HG02610 (cell line): ENCODE results near the gene XRCC2.
"Not testable (repeated sequence)": the region's sequence is repeated elsewhere in the genome, so short reads cannot be mapped to it uniquely, and the experiment has no call there.

Experiments
- ATAC-seq: cut with Tn5 transposase; IDR thresholded peaks from one replicate; pipeline ENCODE4 v1.9.1; 2021; ENCODE audit warnings: mild to moderate bottlenecking, moderate library complexity; ENCODE audit not compliant: unreplicated experiment

XRCC2 gene

GRCh38 chr7:152675759-152676636, at the start of gene XRCC2:
TSS of gene XRCC2 (minus strand) at chr7:152676141. CDS start at chr7:152676079, 62 bp downstream.
- ATAC-seq = peak; percentile 84

- ATAC-seq = no peak
Observed at GRCh38 chr7:152723364-152723763, 47.4 kb upstream of the XRCC2 start.

- not testable (repeated sequence) for ATAC-seq
Observed at GRCh38 chr7:152712412-152713042, 36.6 kb upstream of the XRCC2 start.

GRCh38 chr7:152711444-152711944, 35.6 kb upstream of the XRCC2 start:
- ATAC-seq = no peak

- no peak for ATAC-seq
Observed at GRCh38 chr7:152710153-152710442, 34.2 kb upstream of the XRCC2 start.

- no peak for ATAC-seq
Observed at GRCh38 chr7:152709287-152710152, 33.6 kb upstream of the XRCC2 start.

- ATAC-seq = no peak
Observed at GRCh38 chr7:152704796-152705384, 28.9 kb upstream of the XRCC2 start.

- ATAC-seq = no peak
Observed at GRCh38 chr7:152699079-152699478, 23.1 kb upstream of the XRCC2 start.

GRCh38 chr7:152697268-152697974, 21.5 kb upstream of the XRCC2 start:
- not testable (repeated sequence) for ATAC-seq

GRCh38 chr7:152692196-152692595, 16.3 kb upstream of the XRCC2 start:
- ATAC-seq = not testable (repeated sequence)

- ATAC-seq = no peak
Observed at GRCh38 chr7:152683297-152683696, 7.4 kb upstream of the XRCC2 start.

- no peak for ATAC-seq
Observed at GRCh38 chr7:152677808-152678670, 2.1 kb upstream of the XRCC2 start.

- ATAC-seq = peak; percentile 25
Observed at GRCh38 chr7:152674860-152675758, 832 bp downstream of the XRCC2 start.

- ATAC-seq = no peak
Observed at GRCh38 chr7:152673897-152674296, 2.0 kb downstream of the XRCC2 start.

- ATAC-seq = no peak
Observed at GRCh38 chr7:152672626-152673025, 3.3 kb downstream of the XRCC2 start.

GRCh38 chr7:152669758-152670157, 6.2 kb downstream of the XRCC2 start:
- ATAC-seq = no peak

- ATAC-seq = no peak
Observed at GRCh38 chr7:152668975-152669374, 7.0 kb downstream of the XRCC2 start.

GRCh38 chr7:152667958-152668357, 8.0 kb downstream of the XRCC2 start:
- no peak for ATAC-seq
